ENCODE measurements around the gene RBMS1. TPM values are rescaled to one million over a fixed set of nuclear protein-coding genes. Genes with fewer than 3 reads are reported as not detected.

The RBMS1 gene
- total RNA-seq, 4 donors from 2014 or later = 26.3 to 52.5 (median 37.5) TPM

DNA sequence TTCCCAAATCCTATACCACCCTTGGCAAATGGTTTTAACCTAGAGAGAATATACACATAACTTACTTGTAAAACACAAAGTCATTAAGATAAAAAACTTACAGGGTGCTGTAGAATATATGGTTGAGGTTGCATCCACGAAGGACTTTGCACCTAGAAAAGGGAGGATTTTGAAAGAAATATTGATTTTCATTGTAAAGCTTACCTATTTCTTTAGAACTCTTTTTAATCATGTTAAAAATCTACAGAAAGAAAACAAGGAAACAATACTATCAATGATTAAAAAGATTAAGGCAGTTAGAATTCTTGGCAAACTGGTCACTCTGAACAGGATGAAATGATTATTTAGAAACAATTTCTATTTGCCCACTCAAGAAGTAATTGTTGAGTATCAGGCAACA, 212.4 kb downstream of the RBMS1 start:
- peaks cover 11 to 87% (median 31%) of the 10 kb centered on the region in 3 donors for H3K36me3 ChIP-seq
- H3K9me3 ChIP-seq = no peaks in the 10 kb centered on the region
- H3K4me3 ChIP-seq = no peak overlapping the region
- 96% methylated on average over 1 of the region's 1 CpG for WGBS, 2 donors
- intact Hi-C loops (cut with DNase I) = no loop called here
- no peak overlapping the region for H3K27ac ChIP-seq
- no peaks in the 10 kb centered on the region for H3K27me3 ChIP-seq
- H3K4me1 ChIP-seq = peaks cover 3 to 21% (median 7%) of the 10 kb centered on the region in 3 donors
- TF ChIP-seq POLR2A (IDR thresholded peaks at IDR 0.05) (no peak), CTCF (IDR thresholded peaks at IDR 0.05) (no peak)
- no peak for DNase-seq

DNA sequence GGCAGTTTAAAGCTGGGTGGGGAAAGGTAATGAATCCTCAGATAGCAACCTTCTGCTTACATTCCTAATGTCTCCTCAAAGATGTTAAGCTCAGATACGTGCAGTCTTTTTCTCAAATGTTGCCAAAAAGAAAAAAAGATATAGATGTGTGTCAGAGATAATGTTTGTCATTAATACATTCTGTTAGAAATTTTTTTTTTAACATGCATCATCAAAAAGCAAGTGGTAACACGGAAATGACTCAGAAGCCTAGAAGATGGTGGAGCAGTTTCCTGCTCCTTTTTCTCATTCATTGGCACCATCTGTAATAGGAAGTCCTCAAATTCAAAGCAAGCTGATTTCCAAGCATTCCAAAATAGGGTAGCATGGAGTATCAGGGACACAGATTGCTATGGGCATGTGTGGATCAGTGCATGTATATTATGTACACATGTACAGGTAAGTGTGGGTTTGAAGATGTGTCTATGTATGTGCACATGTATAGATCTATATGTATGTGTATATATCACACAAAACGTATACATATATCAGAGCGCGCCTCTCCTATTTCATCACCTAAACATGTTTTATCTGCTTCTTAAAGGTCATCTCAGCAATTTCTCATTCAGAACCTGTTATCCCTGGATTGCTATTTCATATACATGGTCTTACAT, 213.7 kb downstream of the RBMS1 start:
- WGBS, 2 donors = 55 to 66% methylated on average over 5 of the region's 5 CpGs
- H3K36me3 ChIP-seq = peaks cover 11 to 87% (median 28%) of the 10 kb centered on the region in 3 donors
- H3K4me1 ChIP-seq = peaks cover 3 to 21% (median 7%) of the 10 kb centered on the region in 3 donors
- intact Hi-C loops (cut with DNase I) = no loop called here
- DNase-seq = no peak
- H3K9me3 ChIP-seq = no peaks in the 10 kb centered on the region
- peak overlapping the region in 1 of 4 donors; percentile 49 for H3K27ac ChIP-seq
- H3K4me3 ChIP-seq = no peak overlapping the region
- H3K27me3 ChIP-seq = no peaks in the 10 kb centered on the region
- no peak for TF ChIP-seq CTCF (IDR thresholded peaks at IDR 0.05)
- TF ChIP-seq POLR2A (IDR thresholded peaks at IDR 0.05) = no peak

DNA sequence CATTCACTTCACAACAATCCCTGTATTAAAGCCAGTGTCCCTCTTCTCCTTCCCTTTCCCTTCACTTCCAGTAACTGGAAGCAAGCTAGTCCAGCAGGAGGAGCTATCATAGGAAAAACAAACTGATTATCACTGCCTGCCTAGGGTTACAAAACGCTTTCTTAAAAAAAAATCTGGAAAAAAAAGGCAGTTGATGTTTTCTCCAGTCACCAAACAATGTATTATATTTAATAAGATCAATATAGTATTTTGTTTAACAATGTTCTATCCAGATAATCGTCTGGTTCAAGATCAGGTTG, 214.8 kb downstream of the RBMS1 start:
- intact Hi-C loops (cut with DNase I) = no loop called here
- Histone ChIP-seq H3K4me1 (peaks cover 3 to 21% (median 7%) of the 10 kb centered on the region in 3 donors), H3K9me3 (no peaks in the 10 kb centered on the region), H3K36me3 (peaks cover 11 to 87% (median 22%) of the 10 kb centered on the region in 3 donors), H3K27me3 (no peaks in the 10 kb centered on the region), H3K4me3 (no peak overlapping the region), H3K27ac (peak overlapping the region in 1 of 4 donors; percentile 49)
- no peak for DNase-seq
- WGBS, 2 donors = 32 to 36% methylated on average over 2 of the region's 2 CpGs
- TF ChIP-seq CTCF (IDR thresholded peaks at IDR 0.05) (peak in 5 of 6 experiments; percentile 26 to 51 (median 33)), POLR2A (IDR thresholded peaks at IDR 0.05) (no peak)

- no peak overlapping the region for H3K4me3 ChIP-seq
- H3K36me3 ChIP-seq = peaks cover 11 to 87% (median 22%) of the 10 kb centered on the region in 3 donors
- DNase-seq = no peak
- TF ChIP-seq CTCF (IDR thresholded peaks at IDR 0.05) = no peak
- no peak for TF ChIP-seq POLR2A (IDR thresholded peaks at IDR 0.05)
- H3K9me3 ChIP-seq = no peaks in the 10 kb centered on the region
- peaks cover 3 to 21% (median 7%) of the 10 kb centered on the region in 3 donors for H3K4me1 ChIP-seq
- intact Hi-C loops (cut with DNase I) = no loop called here
- peak overlapping the region in 2 of 4 donors; percentile 49 to 53 for H3K27ac ChIP-seq
- H3K27me3 ChIP-seq = no peaks in the 10 kb centered on the region
- WGBS, 2 donors = 67 to 79% methylated on average over 9 of the region's 9 CpGs
Measured at GRCh38 chr2:160278101-160278878, 215.3 kb downstream of the RBMS1 start.

GRCh38 chr2:160277151-160277550, 216.5 kb downstream of the RBMS1 start:
- Histone ChIP-seq H3K27ac (no peak overlapping the region), H3K36me3 (peaks cover 11 to 86% (median 22%) of the 10 kb centered on the region in 3 donors), H3K4me1 (peaks cover 3 to 21% (median 7%) of the 10 kb centered on the region in 3 donors), H3K27me3 (no peaks in the 10 kb centered on the region), H3K4me3 (no peak overlapping the region), H3K9me3 (no peaks in the 10 kb centered on the region)
- WGBS, 2 donors = 92 to 95% methylated on average over 6 of the region's 6 CpGs
- DNase-seq = no peak
- TF ChIP-seq CTCF (IDR thresholded peaks at IDR 0.05) (no peak), POLR2A (IDR thresholded peaks at IDR 0.05) (no peak)
- intact Hi-C loops (cut with DNase I) = no loop called here

Data from esophagus squamous epithelium (tissue), 5 donors.